Stimulated activated CD4-positive, alpha-beta T cell treated with anti-CD3 and anti-CD28 coated beads, TNF-alpha, amount 100 ng/mL, for 4 hours (primary cell): ENCODE measurements around the gene SHC2.

Source experiments
- DNase-seq, 3 experiments: peaks; one replicate each; pipeline ENCODE4 v3.0.0-alpha.2; 2020; ENCODE audit warnings: low read depth in 3 of 3

The SHC2 gene

GRCh38 chr19:374183-374885, 86.5 kb downstream of the SHC2 start:
- no peak for DNase-seq

- DNase-seq: no peak
Measured at GRCh38 chr19:373391-374182, 87.2 kb downstream of the SHC2 start.

GRCh38 chr19:372306-372890, 88.4 kb downstream of the SHC2 start:
- DNase-seq: no peak

- DNase-seq: no peak
Measured at GRCh38 chr19:371501-372168, 89.2 kb downstream of the SHC2 start.

- no peak for DNase-seq
Measured at GRCh38 chr19:370641-371330, 90.0 kb downstream of the SHC2 start.

GRCh38 chr19:369876-370275, 91.0 kb downstream of the SHC2 start:
- no peak for DNase-seq

- DNase-seq: no peak
Measured at GRCh38 chr19:369256-369655, 91.6 kb downstream of the SHC2 start.

GRCh38 chr19:368630-369024, 92.2 kb downstream of the SHC2 start:
- DNase-seq: no peak

GRCh38 chr19:367963-368629, 92.7 kb downstream of the SHC2 start:
- DNase-seq: no peak

GRCh38 chr19:367561-367960, 93.3 kb downstream of the SHC2 start:
- no peak for DNase-seq

- DNase-seq: no peak
Measured at GRCh38 chr19:366951-367350, 93.9 kb downstream of the SHC2 start.
